NK-92 (cell line): Measurements from ENCODE around the gene IL20RB.

Experiments used
- DNase-seq: peaks from one replicate; lab custom pipeline; 2025; ENCODE audit not compliant: unreplicated experiment; lab: John Stamatoyannopoulos, UW

The IL20RB gene

DNA sequence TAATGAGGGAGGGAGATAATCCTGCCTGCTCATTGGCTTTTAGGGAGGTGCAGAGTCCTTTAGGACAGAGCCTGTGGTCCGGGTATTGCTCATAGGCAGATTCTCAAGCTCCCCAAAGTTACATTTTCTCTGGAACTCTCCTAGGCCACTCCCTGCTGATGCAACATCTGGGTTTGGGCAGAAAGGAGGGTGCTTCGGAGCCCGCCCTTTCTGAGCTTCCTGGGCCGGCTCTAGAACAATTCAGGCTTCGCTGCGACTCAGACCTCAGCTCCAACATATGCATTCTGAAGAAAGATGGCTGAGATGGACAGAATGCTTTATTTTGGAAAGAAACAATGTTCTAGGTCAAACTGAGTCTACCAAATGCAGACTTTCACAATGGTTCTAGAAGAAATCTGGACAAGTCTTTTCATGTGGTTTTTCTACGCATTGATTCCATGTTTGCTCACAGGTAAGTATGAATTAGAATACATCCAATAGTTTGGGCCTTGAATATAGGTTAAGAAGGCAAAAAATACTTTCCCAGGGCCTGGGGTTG, at the start of gene IL20RB:
Gene IL20RB, plus strand, starts transcription at position 233 of the 538 bp plus-strand sequence. Its CDS starts 131 bp downstream, at position 364.
- no peak for DNase-seq

DNA sequence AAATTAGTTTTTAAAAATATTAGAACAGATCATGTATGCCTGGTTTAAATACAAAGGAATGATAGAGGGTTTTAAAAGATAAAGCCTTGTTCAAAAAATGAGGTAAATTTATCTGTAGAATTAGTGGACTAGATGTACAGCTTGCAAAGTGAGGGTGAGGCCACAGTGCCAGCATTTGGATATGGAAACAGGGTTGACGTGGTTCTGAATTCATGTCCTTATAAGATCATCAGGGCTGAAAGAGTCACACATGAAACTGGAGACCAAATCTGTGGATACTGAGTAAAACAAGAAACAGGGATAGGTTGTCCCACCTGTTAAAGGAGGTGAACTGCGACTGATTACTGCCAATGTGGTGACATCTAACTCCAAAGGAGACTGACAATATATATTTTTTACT, 49.5 kb upstream of the IL20RB start:
- no peak for DNase-seq

- DNase-seq = no peak
Measured at GRCh38 chr3:136909187-136909586, 48.6 kb upstream of the IL20RB start.

DNA sequence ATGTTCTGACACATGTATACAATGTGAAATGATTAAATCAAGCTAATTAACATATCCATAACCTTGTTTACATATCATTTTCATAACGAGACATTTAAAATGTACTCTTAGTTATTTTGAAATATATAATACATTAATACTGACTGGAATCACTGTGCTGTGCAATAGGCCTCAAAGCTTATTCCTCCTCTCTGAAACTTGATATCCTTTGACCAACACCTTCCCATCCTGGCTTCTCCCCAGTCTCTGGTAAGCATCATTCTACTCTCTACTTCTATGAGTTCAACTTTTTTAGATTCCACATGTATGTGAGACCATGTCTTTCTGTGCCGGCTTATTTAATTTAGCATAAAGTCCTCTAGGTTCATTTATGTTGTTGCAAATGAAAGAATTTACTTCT, 47.1 kb upstream of the IL20RB start:
- DNase-seq = no peak

DNA sequence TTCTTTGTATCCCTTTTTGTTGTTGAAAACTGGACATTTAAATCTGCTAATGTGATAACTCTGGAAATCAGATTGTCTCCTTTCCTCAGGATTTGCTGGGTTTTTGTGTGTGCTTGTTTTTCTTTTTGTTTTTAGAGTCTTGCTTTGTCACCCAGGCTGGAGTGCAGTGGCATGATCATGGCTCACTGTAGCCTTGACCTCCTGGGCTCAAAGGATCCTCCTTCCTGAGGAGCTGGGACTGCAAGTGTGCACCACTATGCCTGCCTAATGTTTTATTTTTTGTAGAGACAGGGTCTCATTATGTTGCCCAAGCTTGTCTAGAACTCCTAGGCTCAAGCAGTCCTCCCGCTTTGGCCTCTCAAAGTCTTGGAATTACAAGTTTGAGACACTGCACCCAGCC, 44.6 kb upstream of the IL20RB start:
- DNase-seq = no peak

DNA sequence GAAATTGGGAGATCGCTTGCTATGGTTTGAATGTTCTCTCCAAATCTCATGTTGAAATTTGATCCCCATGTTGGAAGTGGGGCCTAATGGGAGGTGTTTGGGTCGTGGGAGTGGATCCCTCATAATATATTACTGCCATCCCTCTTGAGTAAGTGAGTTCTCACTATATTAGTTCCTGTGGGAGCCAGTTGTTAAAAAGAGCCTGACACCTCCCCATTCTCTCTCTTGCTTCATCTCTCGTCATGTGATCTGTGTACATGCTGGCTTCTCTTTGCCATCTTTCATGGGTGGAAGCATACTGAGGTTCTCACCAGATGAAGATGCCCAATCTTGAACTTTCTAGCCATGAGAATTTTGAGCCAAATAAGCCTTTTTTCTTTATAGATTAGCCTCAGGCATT, 43.0 kb upstream of the IL20RB start:
- no peak for DNase-seq

GRCh38 chr3:136916223-136916622, 41.6 kb upstream of the IL20RB start:
- DNase-seq = no peak

GRCh38 chr3:136919799-136920580, 37.8 kb upstream of the IL20RB start:
- DNase-seq = no peak

DNA sequence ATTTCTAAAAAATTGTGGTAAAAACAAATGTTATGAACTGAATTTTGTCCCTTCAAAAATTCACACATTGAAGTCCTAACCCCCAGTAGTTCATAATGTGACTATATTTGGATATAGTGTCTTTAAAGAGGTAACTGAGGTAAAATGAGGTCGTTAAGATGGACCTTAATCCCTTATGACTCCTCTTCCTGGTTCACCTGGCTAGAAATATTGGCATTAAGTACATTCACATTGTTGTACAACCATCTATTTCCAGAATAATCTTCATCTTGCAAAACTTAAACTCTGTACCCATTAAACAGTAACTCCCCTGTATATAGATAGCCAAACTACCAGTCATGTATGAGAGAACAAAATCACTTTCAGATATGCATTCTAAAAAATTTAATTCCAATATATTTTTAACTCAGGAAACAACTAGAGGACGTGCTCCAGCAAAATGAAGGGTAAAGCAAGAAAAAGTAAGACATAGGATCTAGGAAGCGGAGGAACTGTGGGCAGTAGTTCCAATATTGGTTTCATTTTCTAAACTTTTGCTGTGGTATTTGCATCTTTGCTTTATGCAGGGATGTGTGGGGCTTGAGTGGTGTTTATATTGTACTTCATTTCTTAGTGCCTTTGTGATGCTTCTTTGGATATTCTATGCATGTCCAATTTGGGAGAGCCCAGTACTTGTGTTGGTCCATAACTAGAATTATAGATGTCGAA, 36.7 kb upstream of the IL20RB start:
- DNase-seq = no peak

- DNase-seq = no peak
Measured at GRCh38 chr3:136925425-136926190, 32.2 kb upstream of the IL20RB start.

DNA sequence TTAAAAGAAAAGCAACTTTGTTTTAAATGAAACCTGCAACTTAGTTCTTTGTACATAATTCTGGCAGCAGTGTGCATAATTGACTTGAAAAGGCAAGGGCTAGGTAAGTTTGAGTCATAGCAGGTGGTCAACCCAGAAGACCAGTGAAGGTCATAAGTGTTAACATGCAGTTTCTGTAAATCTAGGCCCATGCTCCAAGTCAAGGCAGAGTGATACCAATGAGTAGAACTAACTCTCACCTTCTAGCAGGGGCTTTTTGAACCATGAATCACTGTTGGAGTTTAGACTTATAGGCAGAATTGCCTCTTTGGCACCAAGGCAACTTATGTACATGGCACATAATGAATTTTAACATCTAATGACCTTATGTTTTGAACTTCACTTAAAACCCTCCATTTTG, 29.5 kb upstream of the IL20RB start:
- no peak for DNase-seq

- DNase-seq = no peak
Measured at GRCh38 chr3:136929977-136930670, 27.7 kb upstream of the IL20RB start.

GRCh38 chr3:136931606-136932005, 26.2 kb upstream of the IL20RB start:
- DNase-seq = no peak

- no peak for DNase-seq
Measured at GRCh38 chr3:136932523-136932922, 25.3 kb upstream of the IL20RB start.

DNA sequence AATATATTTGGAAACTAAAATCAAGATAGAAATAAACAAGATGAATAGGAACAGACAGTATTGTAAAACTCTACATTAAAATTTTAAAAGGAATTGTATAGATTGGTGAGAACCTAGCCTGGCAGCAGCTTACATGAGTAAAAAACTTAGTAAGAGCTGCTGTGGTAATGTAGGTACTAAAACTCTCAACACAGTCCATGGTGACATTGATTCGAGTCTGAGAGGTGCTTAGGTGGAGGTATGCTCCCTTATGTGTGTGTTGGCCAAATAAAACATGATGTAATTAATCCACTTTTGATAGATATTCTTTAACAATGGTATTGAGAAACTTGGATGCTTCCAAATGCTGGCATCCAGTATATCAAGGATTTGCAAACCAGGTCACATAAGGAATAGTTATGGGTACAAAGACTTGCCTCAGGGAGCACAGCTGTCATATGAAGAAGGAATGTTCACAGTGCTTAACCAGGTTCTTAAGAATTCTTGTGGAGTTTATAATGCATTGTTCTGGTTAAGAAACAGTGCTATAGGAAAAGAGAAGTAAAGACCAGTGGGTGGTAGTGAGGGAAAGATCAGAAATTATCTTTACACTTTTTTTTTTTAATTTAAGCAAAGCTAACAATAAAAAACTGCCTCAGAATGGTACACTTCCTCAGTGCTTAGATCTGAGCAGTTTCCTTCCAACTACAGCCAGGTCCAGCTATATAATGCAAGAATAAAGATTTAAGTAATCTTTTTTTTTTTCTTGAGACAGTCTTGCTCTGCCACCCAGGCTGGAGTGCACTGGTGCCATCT, 24.6 kb upstream of the IL20RB start:
- DNase-seq = no peak

GRCh38 chr3:136937175-136937574, 20.6 kb upstream of the IL20RB start:
- DNase-seq = no peak

GRCh38 chr3:136937851-136938250, 19.9 kb upstream of the IL20RB start:
- DNase-seq = no peak

GRCh38 chr3:136938334-136938733, 19.4 kb upstream of the IL20RB start:
- DNase-seq = no peak

GRCh38 chr3:136939489-136939888, 18.3 kb upstream of the IL20RB start:
- no peak for DNase-seq

DNA sequence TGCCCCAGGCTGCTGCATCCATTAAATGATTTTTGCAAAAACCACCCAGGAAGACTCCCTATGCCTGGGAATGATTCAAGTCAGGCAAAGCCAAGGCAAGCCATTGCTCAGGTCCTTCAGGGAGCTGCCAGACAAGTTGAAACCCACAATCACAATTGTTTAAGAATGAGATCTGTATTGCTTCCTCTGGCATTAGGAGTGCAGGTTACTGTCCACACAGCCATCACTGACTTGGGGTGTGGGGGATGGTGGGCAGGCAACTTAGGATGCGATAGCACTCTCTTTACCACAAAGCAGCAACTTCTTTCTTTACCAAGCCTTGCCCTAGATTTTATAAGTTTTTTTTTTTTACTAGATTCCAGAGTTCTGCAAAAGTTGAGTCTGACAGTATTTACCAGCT, 15.0 kb upstream of the IL20RB start:
- no peak for DNase-seq
